SK-N-SH treated with all-trans-retinoic acid at 6 μM for 48 hours (cell line): ENCODE measurements around the gene DGKG.

Source experiments
- ARNTL ChIP-seq: fragments of 450-650 bp; formaldehyde crosslinking; IDR thresholded peaks from 2 replicates; pipeline ENCODE4 v1.5.0; 2020; ENCODE audit warnings: low read depth, mild to moderate bottlenecking, moderate library complexity, borderline replicate concordance
- OSR1 ChIP-seq: fragments of 250-450 bp; sonication (Bioruptor Pico); IDR thresholded peaks from 2 replicates; pipeline ENCODE4 v1.8.0; 2022; ENCODE audit warnings: moderate library complexity, mild to moderate bottlenecking, inconsistent platforms
- PATZ1 ChIP-seq: fragments of 250-450 bp; sonication (Bioruptor Pico); IDR thresholded peaks from 2 replicates; pipeline ENCODE4 v1.8.0; 2020; ENCODE audit warnings: mild to moderate bottlenecking, moderate library complexity, borderline replicate concordance
- SNAI2 ChIP-seq: fragments of 250-450 bp; sonication (Bioruptor Pico); IDR thresholded peaks from 2 replicates; pipeline ENCODE4 v1.5.0; 2020; ENCODE audit warnings: mild to moderate bottlenecking, moderate library complexity
- TOX ChIP-seq: fragments of 250-450 bp; sonication (Bioruptor Pico); IDR thresholded peaks from 2 replicates; pipeline ENCODE4 v1.8.0; 2021; ENCODE audit warnings: mild to moderate bottlenecking, moderate library complexity, borderline replicate concordance
- ZNF565 ChIP-seq: fragments of 450-650 bp; formaldehyde crosslinking; conservative IDR thresholded peaks from 2 replicates; pipeline ENCODE4 v1.5.0; 2020; ENCODE audit warnings: low read depth, mild to moderate bottlenecking, moderate library complexity
- ZNF8 ChIP-seq: fragments of 450-650 bp; formaldehyde crosslinking; IDR thresholded peaks from 2 replicates; pipeline ENCODE4 v1.5.0; 2020; ENCODE audit warnings: mild to moderate bottlenecking, moderate library complexity

- no peak for TF ChIP-seq SNAI2 (CRISPR knock-in tag)
- no peak for TF ChIP-seq OSR1
- TF ChIP-seq PATZ1 (CRISPR knock-in tag), result no peak
- TF ChIP-seq TOX (CRISPR knock-in tag), result no peak
- no peak for TF ChIP-seq ARNTL (CRISPR knock-in tag)
- TF ChIP-seq ZNF8 (CRISPR knock-in tag), result no peak
- TF ChIP-seq ZNF565 (CRISPR knock-in tag), result no peak
Measured at GRCh38 chr3:186125118-186125517, 236.9 kb downstream of the DGKG start.
